HL-60 (cell line): ENCODE results near the gene RANGAP1.

Experiments used
- DNase-seq, 2 experiments: peaks; one replicate each; pipeline ENCODE4 v3.0.0-alpha.2; 2010 to 2020; ENCODE audit warnings: low read depth in 1 of 2, low spot score in 1 of 2
- H3K27ac ChIP-seq: fragments of 250-450 bp; sonication (Bioruptor Pico); replicated peaks from 2 replicates; pipeline ENCODE4 v1.5.1; 2020; ENCODE audit warnings: mild to moderate bottlenecking, moderate library complexity
- H3K27me3 ChIP-seq: fragments of 250-450 bp; sonication (Bioruptor Pico); 2 replicates; pipeline ENCODE4 v1.5.1; 2021; ENCODE audit warnings: mild to moderate bottlenecking, moderate library complexity; ENCODE audit not compliant: insufficient read depth, poor library complexity, severe bottlenecking
- H3K4me3 ChIP-seq: replicated peaks from 2 replicates; pipeline ENCODE4 v1.5.1; 2011; ENCODE audit warnings: mild to moderate bottlenecking, control low read depth, low read length; ENCODE audit not compliant: insufficient read depth
- CTCF ChIP-seq: IDR thresholded peaks from one replicate; pipeline ENCODE4 v1.5.1; 2011; ENCODE audit warnings: low read length, control low read depth, inconsistent platforms; ENCODE audit not compliant: insufficient read depth
- GABPA ChIP-seq: IDR thresholded peaks from 2 replicates; pipeline ENCODE4 v1.6.1; 2012; ENCODE audit warnings: low read depth
- POLR2AphosphoS5 ChIP-seq: IDR thresholded peaks from 2 replicates; pipeline ENCODE4 v1.6.1; 2012; ENCODE audit warnings: low read depth
- SPI1 ChIP-seq: IDR thresholded peaks from 2 replicates; pipeline ENCODE4 v1.6.1; 2012; ENCODE audit warnings: low read depth, mild to moderate bottlenecking, borderline replicate concordance
- TF ChIP-seq, protein P1 (sequence below): IDR thresholded peaks from 2 replicates; pipeline ENCODE4 v1.6.1; 2012; ENCODE audit warnings: low read depth; ENCODE audit not compliant: insufficient replicate concordance

Gene RANGAP1

DNA sequence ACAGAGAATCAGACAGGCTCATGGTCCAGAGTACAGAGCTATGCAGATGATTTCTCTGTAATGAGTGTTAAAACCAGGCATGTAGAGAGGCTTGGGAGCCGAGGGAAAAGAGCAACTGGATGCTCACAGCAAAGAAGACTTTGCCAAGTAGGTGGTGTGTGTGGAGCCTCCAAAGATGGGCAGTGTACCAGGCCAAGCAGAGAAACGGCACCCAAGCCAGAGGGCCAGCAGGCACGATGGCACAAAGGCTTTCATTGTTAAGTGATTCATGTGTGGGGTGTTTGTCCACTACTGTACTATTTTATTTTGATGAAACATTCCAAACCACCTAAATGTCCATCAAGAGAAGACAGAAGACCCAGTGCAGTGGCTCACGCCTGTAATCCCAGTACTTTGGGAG, 11.1 kb downstream of the RANGAP1 start:
- no peaks in the 10 kb centered on the region for H3K27me3 ChIP-seq
- no peak overlapping the region for H3K4me3 ChIP-seq
- no peak for TF ChIP-seq SPI1
- TF ChIP-seq, protein P1, sequence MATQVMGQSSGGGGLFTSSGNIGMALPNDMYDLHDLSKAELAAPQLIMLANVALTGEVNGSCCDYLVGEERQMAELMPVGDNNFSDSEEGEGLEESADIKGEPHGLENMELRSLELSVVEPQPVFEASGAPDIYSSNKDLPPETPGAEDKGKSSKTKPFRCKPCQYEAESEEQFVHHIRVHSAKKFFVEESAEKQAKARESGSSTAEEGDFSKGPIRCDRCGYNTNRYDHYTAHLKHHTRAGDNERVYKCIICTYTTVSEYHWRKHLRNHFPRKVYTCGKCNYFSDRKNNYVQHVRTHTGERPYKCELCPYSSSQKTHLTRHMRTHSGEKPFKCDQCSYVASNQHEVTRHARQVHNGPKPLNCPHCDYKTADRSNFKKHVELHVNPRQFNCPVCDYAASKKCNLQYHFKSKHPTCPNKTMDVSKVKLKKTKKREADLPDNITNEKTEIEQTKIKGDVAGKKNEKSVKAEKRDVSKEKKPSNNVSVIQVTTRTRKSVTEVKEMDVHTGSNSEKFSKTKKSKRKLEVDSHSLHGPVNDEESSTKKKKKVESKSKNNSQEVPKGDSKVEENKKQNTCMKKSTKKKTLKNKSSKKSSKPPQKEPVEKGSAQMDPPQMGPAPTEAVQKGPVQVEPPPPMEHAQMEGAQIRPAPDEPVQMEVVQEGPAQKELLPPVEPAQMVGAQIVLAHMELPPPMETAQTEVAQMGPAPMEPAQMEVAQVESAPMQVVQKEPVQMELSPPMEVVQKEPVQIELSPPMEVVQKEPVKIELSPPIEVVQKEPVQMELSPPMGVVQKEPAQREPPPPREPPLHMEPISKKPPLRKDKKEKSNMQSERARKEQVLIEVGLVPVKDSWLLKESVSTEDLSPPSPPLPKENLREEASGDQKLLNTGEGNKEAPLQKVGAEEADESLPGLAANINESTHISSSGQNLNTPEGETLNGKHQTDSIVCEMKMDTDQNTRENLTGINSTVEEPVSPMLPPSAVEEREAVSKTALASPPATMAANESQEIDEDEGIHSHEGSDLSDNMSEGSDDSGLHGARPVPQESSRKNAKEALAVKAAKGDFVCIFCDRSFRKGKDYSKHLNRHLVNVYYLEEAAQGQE: no peak
- no peak for TF ChIP-seq GABPA
- no peak for TF ChIP-seq POLR2AphosphoS5
- no peak for TF ChIP-seq CTCF
- no peak for DNase-seq
- H3K27ac ChIP-seq: no peak overlapping the region

GRCh38 chr22:41273128-41273527, 12.9 kb downstream of the RANGAP1 start:
- no peaks in the 10 kb centered on the region for H3K27me3 ChIP-seq
- no peak overlapping the region for H3K27ac ChIP-seq
- no peak for TF ChIP-seq GABPA
- TF ChIP-seq, protein P1: no peak
- TF ChIP-seq POLR2AphosphoS5: no peak
- no peak for TF ChIP-seq SPI1
- no peak for TF ChIP-seq CTCF
- no peak overlapping the region for H3K4me3 ChIP-seq
- DNase-seq: no peak

DNA sequence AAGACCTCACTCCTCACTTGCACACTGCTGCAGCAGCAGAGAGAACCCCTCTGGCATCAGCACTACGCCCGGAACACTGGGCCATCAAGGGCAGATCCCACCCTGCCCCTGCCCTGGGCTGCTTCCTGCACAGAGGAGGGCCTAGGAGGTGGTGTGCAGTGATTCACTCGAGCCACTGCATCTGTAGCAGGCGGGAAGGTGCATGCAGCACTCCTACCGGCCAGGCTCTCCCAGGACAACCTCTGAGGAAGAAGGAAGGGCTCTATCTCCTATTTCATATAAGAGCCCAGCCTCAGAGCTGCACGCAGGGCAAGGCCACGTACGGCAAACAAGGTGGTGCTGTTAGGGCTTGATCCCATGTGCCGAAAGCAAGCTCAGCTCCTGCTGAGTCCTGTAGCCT, 14.2 kb downstream of the RANGAP1 start:
- TF ChIP-seq POLR2AphosphoS5 (no peak), GABPA (no peak), CTCF (no peak), SPI1 (no peak)
- TF ChIP-seq, protein P1: no peak
- no peaks in the 10 kb centered on the region for H3K27me3 ChIP-seq
- no peak for DNase-seq
- H3K27ac ChIP-seq: no peak overlapping the region
- H3K4me3 ChIP-seq: no peak overlapping the region
